ENCODE results near the gene TNS2. TPM values are rescaled to one million over a fixed set of nuclear protein-coding genes. Genes with fewer than 3 reads are reported as not detected.

Gene TNS2
- total RNA-seq, 1 experiment from 2014 or later: 3.4 TPM

- intact Hi-C loops (cut with micrococcal nuclease; ENCODE audit: unreplicated experiment): loop anchor here (5.0 kb wide), 1 partner anchor 117 kb away; the partner anchor contains the start of genes CSAD and ZNF740
- POLR2A ChIA-PET (ENCODE audit: low non-redundant PET): interaction anchor here (1.3 kb wide), 1 partner anchor 34 kb away, joined by 3 read pairs; no protein-coding TSS in a partner anchor
- CTCF ChIA-PET: interaction anchor here (0.6 to 3.0 kb wide), 17 partner anchors 10 to 443 kb away, joined by 3 to 62 read pairs (median 5); partner anchors contain the start of genes AAAS, IGFBP6 and SPRYD3
- Histone ChIP-seq H3K27ac (ENCODE audit: low read depth, low read length, poor library complexity, severe bottlenecking) (no peak overlapping the region), H3K9me3 (ENCODE audit: low read depth, low read length, poor library complexity, severe bottlenecking) (no peaks in the 10 kb centered on the region), H3K36me3 (ENCODE audit: insufficient read depth, low read length, poor library complexity, severe bottlenecking) (peaks cover 13% of the 10 kb centered on the region), H3K4me1 (ENCODE audit: insufficient read depth, low read length, poor library complexity, severe bottlenecking) (no peaks in the 10 kb centered on the region), H3K27me3 (replicated peaks; ENCODE audit: insufficient read depth, low read depth, low read length, poor library complexity) (no peaks in the 10 kb centered on the region), H3K4me3 (ENCODE audit: low read depth, low read length, poor library complexity, severe bottlenecking) (no peak overlapping the region)
- BruUV-seq (replicated peaks): TSS peak; percentile 45
- no peak for DNase-seq (ENCODE audit: low spot score)
- TF ChIP-seq CTCF (conservative IDR thresholded peaks at IDR 0.05; ENCODE audit: low read depth, low read length): no peak
- TF ChIP-seq EZH2 (IDR thresholded peaks at IDR 0.05; ENCODE audit: borderline replicate concordance, low read depth, low read length, poor library complexity, severe bottlenecking): no peak
Observed at GRCh38 chr12:53065470-53065869, 15.6 kb downstream of the TNS2 start.

- no peak overlapping the region for H3K27ac ChIP-seq (ENCODE audit: low read depth, low read length, poor library complexity, severe bottlenecking)
- TF ChIP-seq EZH2 (IDR thresholded peaks at IDR 0.05; ENCODE audit: borderline replicate concordance, low read depth, low read length, poor library complexity, severe bottlenecking) (no peak), CTCF (conservative IDR thresholded peaks at IDR 0.05; ENCODE audit: low read depth, low read length) (peak; percentile 86)
- ChIA-PET POLR2A (ENCODE audit: low non-redundant PET) (interaction anchor here (1.3 kb wide), 1 partner anchor 33 kb away, joined by 3 read pairs; no protein-coding TSS in a partner anchor), CTCF (interaction anchor here (0.6 to 3.0 kb wide), 18 partner anchors 10 to 442 kb away, joined by 3 to 62 read pairs (median 4); partner anchors contain the start of genes AAAS, EIF4B, IGFBP6 and SPRYD3)
- intact Hi-C loops (cut with micrococcal nuclease; ENCODE audit: unreplicated experiment): loop anchor here (1.0 to 5.0 kb wide), 3 partner anchors 33 to 221 kb away; partner anchors contain the start of genes CSAD and ZNF740
- H3K36me3 ChIP-seq (ENCODE audit: insufficient read depth, low read length, poor library complexity, severe bottlenecking): peaks cover 16% of the 10 kb centered on the region
- no TSS peak for BruUV-seq (replicated peaks)
- H3K4me3 ChIP-seq (ENCODE audit: low read depth, low read length, poor library complexity, severe bottlenecking): no peak overlapping the region
- peaks cover 1% of the 10 kb centered on the region for H3K4me1 ChIP-seq (ENCODE audit: insufficient read depth, low read length, poor library complexity, severe bottlenecking)
- peak; percentile 79 for DNase-seq (ENCODE audit: low spot score)
- H3K9me3 ChIP-seq (ENCODE audit: low read depth, low read length, poor library complexity, severe bottlenecking): no peaks in the 10 kb centered on the region
- H3K27me3 ChIP-seq (replicated peaks; ENCODE audit: insufficient read depth, low read depth, low read length, poor library complexity): no peaks in the 10 kb centered on the region
Observed at GRCh38 chr12:53065975-53066931, 16.4 kb downstream of the TNS2 start.

- H3K9me3 ChIP-seq (ENCODE audit: low read depth, low read length, poor library complexity, severe bottlenecking): no peaks in the 10 kb centered on the region
- H3K36me3 ChIP-seq (ENCODE audit: insufficient read depth, low read length, poor library complexity, severe bottlenecking): peaks cover 16% of the 10 kb centered on the region
- no TSS peak for BruUV-seq (replicated peaks)
- CTCF ChIA-PET: no interaction called here
- H3K27ac ChIP-seq (ENCODE audit: low read depth, low read length, poor library complexity, severe bottlenecking): no peak overlapping the region
- POLR2A ChIA-PET (ENCODE audit: low non-redundant PET): no interaction called here
- intact Hi-C loops (cut with micrococcal nuclease; ENCODE audit: unreplicated experiment): loop anchor here (2.0 to 5.0 kb wide), 2 partner anchors 115 to 219 kb away; partner anchors contain the start of genes CSAD and ZNF740
- no peak for TF ChIP-seq CTCF (conservative IDR thresholded peaks at IDR 0.05; ENCODE audit: low read depth, low read length)
- no peak for TF ChIP-seq EZH2 (IDR thresholded peaks at IDR 0.05; ENCODE audit: borderline replicate concordance, low read depth, low read length, poor library complexity, severe bottlenecking)
- H3K4me3 ChIP-seq (ENCODE audit: low read depth, low read length, poor library complexity, severe bottlenecking): no peak overlapping the region
- peaks cover 12% of the 10 kb centered on the region for H3K4me1 ChIP-seq (ENCODE audit: insufficient read depth, low read length, poor library complexity, severe bottlenecking)
- DNase-seq (ENCODE audit: low spot score): no peak
- H3K27me3 ChIP-seq (replicated peaks; ENCODE audit: insufficient read depth, low read depth, low read length, poor library complexity): no peaks in the 10 kb centered on the region
Observed at GRCh38 chr12:53067074-53067992, 17.5 kb downstream of the TNS2 start.

All from A673 (cell line).